GM23248 (cell line): ENCODE data around the gene RAB30. TPM values are rescaled to one million over a fixed set of nuclear protein-coding genes. Genes with fewer than 3 reads are reported as not detected.

Source experiments
- DNase-seq: peaks from one replicate; pipeline ENCODE4 v3.0.0-alpha.2; 2015
- H2AFZ ChIP-seq: fragments of 200-600 bp; sonication (generic); 2 replicates; pipeline ENCODE4 v1.6.1; 2016; ENCODE audit warnings: antibody characterized with exemption
- H3F3A ChIP-seq: fragments of 200-600 bp; sonication (generic); 2 replicates; pipeline ENCODE4 v1.6.1; 2016; ENCODE audit warnings: mild to moderate bottlenecking, antibody characterized with exemption, mixed run types; ENCODE audit not compliant: insufficient read depth
- H3K27ac ChIP-seq: fragments of 200-600 bp; sonication (generic); 2 replicates; pipeline ENCODE4 v1.5.1; 2016; ENCODE audit warnings: mild to moderate bottlenecking
- H3K27me3 ChIP-seq: fragments of 200-600 bp; sonication (generic); replicated peaks from 2 replicates; pipeline ENCODE4 v1.6.1; 2016; ENCODE audit warnings: mild to moderate bottlenecking; ENCODE audit not compliant: insufficient read depth
- H3K36me3 ChIP-seq: fragments of 200-600 bp; sonication (generic); 2 replicates; pipeline ENCODE4 v1.6.1; 2016; ENCODE audit warnings: low read depth, mild to moderate bottlenecking
- H3K4me1 ChIP-seq: fragments of 200-600 bp; sonication (generic); 2 replicates; pipeline ENCODE4 v1.6.1; 2016; ENCODE audit warnings: mild to moderate bottlenecking; ENCODE audit not compliant: insufficient read depth
- H3K4me2 ChIP-seq: fragments of 200-600 bp; sonication (generic); one replicate; pipeline ENCODE4 v1.6.1; 2016; ENCODE audit warnings: mild to moderate bottlenecking; ENCODE audit not compliant: unreplicated experiment
- H3K4me3 ChIP-seq: fragments of 200-600 bp; sonication (generic); 2 replicates; pipeline ENCODE4 v1.5.1; 2016; ENCODE audit warnings: mild to moderate bottlenecking
- H3K79me2 ChIP-seq: fragments of 200-600 bp; sonication (generic); 2 replicates; pipeline ENCODE4 v1.6.1; 2016; ENCODE audit warnings: mild to moderate bottlenecking; ENCODE audit not compliant: insufficient read depth
- H3K9ac ChIP-seq: fragments of 200-600 bp; sonication (generic); 2 replicates; pipeline ENCODE4 v1.6.1; 2016; ENCODE audit warnings: mild to moderate bottlenecking
- H3K9me2 ChIP-seq: fragments of 200-600 bp; sonication (generic); 2 replicates; pipeline ENCODE4 v1.6.1; 2016; ENCODE audit warnings: mixed run types, mild to moderate bottlenecking, moderate library complexity; ENCODE audit not compliant: insufficient read depth
- H3K9me3 ChIP-seq: fragments of 200-600 bp; sonication (generic); one replicate; pipeline ENCODE4 v1.6.1; 2017; ENCODE audit warnings: low read depth
- H4K20me1 ChIP-seq: fragments of 200-600 bp; sonication (generic); 2 replicates; pipeline ENCODE4 v1.6.0; 2016; ENCODE audit not compliant: insufficient read depth
- EZH2 ChIP-seq: fragments of 200-600 bp; sonication (generic); IDR thresholded peaks from 2 replicates; pipeline ENCODE4 v1.6.1; 2018; ENCODE audit warnings: antibody characterized with exemption, mild to moderate bottlenecking; ENCODE audit not compliant: insufficient read depth, poor library complexity, severe bottlenecking
- EZH2phosphoT487 ChIP-seq: fragments of 200-600 bp; sonication (generic); IDR thresholded peaks from 2 replicates; pipeline ENCODE4 v1.6.1; 2018; ENCODE audit warnings: antibody characterized with exemption, moderate library complexity, mild to moderate bottlenecking, low read depth; ENCODE audit not compliant: insufficient read depth
- WGBS, 2 experiments: methylation state at CpG; one replicate each; pipeline ENCODE4 v1.1.6; 2015 to 2017; ENCODE audit warnings: low lambda C conversion rate in 2 of 2, low coverage in 1 of 2; ENCODE audit errors: missing lambda C conversion rate in 2 of 2; 5-methylcytosine and 5-hydroxymethylcytosine counted together
- in situ Hi-C: fragments of 300-500 bp; cut with MboI; formaldehyde crosslinking; loops from 2 replicates; pipeline ENCODE4 v1.15.0; 2020
- polyA plus RNA-seq: library from polyadenylated mRNA; unstranded; fragments of >200 nt; fragmentation: Nextera tagmentation; extraction: Ambion mirVana; gene quantifications from 2 replicates; pipeline ENCODE4 v1.2.1, GENCODE V29; 2016
- total RNA-seq: library from RNA; depleted of rRNA; stranded (reverse); fragments of >200 nt; shearing (Covaris generic); gene quantifications from 2 replicates; pipeline ENCODE4 v1.2.3, GENCODE V29; 2014

RAB30 gene
- total and polyA plus RNA-seq, 2 experiments from 2014 or later: 10.6 to 14.0 TPM

DNA sequence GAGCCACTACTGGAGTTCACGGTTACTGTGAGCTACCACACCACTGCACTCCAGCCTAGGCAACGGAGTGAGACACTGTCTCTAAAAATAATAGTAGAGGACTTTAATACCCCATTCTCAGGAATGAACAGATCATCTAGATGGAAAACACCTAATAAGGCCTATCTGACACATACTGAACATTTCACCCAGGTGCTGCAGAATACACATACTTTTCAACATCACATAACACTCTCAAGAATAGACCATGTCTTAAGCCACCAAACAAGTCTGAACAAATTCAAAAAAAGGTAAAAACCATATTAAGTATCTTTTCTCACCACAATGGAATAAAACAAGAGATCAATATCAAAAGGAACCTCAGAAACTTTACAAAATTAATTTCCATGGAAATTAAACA, 132.2 kb downstream of the RAB30 start:
- no peak overlapping the region for H2AFZ ChIP-seq
- no peak overlapping the region for H3K9ac ChIP-seq
- DNase-seq: no peak
- 100% methylated on average over 2 of the region's 2 CpGs for WGBS, 2 experiments
- H3K36me3 ChIP-seq: no peaks in the 10 kb centered on the region
- H4K20me1 ChIP-seq: no peaks in the 10 kb centered on the region
- peaks cover 6% of the 10 kb centered on the region for H3K4me1 ChIP-seq
- no peak overlapping the region for H3K27ac ChIP-seq
- no peak overlapping the region for H3K4me3 ChIP-seq
- no peak overlapping the region for H3K4me2 ChIP-seq
- TF ChIP-seq EZH2: no peak
- TF ChIP-seq EZH2phosphoT487: no peak
- no peaks in the 10 kb centered on the region for H3F3A ChIP-seq
- no peaks in the 10 kb centered on the region for H3K79me2 ChIP-seq
- in situ Hi-C loops: no loop called here
- no peaks in the 10 kb centered on the region for H3K9me3 ChIP-seq
- no peaks in the 10 kb centered on the region for H3K27me3 ChIP-seq
- no peaks in the 10 kb centered on the region for H3K9me2 ChIP-seq

DNA sequence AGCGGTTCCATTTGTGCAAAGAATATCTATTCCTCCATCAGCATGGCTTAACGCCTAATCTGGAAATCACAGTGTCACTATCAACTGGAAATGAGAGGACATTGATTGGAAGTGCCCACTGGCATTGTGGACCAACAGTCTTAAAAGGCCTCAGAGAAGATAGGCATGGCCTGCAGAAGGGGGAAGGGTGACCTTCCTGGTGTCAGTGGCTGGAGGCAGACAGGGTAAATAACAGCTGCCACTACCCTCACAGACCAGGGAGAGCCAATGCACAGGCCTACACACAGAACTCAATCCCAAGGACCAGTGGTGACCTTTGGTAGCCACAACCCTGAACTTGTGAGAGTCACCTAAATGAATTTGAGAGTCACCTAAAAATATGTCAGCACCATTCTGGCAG, 134.1 kb downstream of the RAB30 start:
- H4K20me1 ChIP-seq: no peaks in the 10 kb centered on the region
- no peak overlapping the region for H3K9ac ChIP-seq
- no peaks in the 10 kb centered on the region for H3K36me3 ChIP-seq
- no peak overlapping the region for H3K27ac ChIP-seq
- no peak for DNase-seq
- H3K9me3 ChIP-seq: no peaks in the 10 kb centered on the region
- H3K27me3 ChIP-seq: no peaks in the 10 kb centered on the region
- in situ Hi-C loops: no loop called here
- TF ChIP-seq EZH2phosphoT487 (no peak), EZH2 (no peak)
- no peak overlapping the region for H2AFZ ChIP-seq
- 95 to 100% methylated on average over 2 of the region's 2 CpGs for whole genome bisulfite sequencing, 2 experiments
- no peaks in the 10 kb centered on the region for H3F3A ChIP-seq
- peaks cover 6% of the 10 kb centered on the region for H3K4me1 ChIP-seq
- no peak overlapping the region for H3K4me3 ChIP-seq
- no peaks in the 10 kb centered on the region for H3K79me2 ChIP-seq
- H3K4me2 ChIP-seq: no peak overlapping the region
- no peaks in the 10 kb centered on the region for H3K9me2 ChIP-seq

DNA sequence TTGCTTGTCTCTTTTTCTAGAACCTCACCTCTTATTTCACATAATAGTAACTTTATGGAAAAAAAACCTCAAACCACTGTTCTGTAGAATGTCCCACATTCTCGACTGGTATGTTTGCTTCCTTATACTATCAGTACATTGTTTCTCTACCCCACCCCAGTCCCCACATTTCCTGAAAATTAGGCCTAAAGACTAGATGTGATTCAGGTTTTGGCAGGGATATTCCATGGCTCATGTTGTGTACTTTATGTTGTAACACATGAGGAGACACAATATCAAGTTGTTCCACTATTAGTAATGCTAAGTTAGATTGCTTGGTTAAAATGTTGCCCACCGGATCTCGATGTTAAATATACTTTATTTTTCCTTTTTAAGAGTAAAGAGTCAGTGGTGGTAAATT, 135.4 kb downstream of the RAB30 start:
- WGBS, 2 experiments: 96% methylated on average over 3 of the region's 3 CpGs
- Histone ChIP-seq H3K9me2 (no peaks in the 10 kb centered on the region), H3F3A (no peaks in the 10 kb centered on the region), H4K20me1 (no peaks in the 10 kb centered on the region), H3K27ac (0 out of 2 replicates have a peak overlapping the region, but pooled peaks have one; percentile 2), H3K36me3 (no peaks in the 10 kb centered on the region), H3K79me2 (no peaks in the 10 kb centered on the region), H3K9me3 (no peaks in the 10 kb centered on the region), H3K9ac (no peak overlapping the region), H3K4me1 (peaks cover 6% of the 10 kb centered on the region), H2AFZ (0 out of 2 replicates have a peak overlapping the region, but pooled peaks have one; percentile 16), H3K27me3 (no peaks in the 10 kb centered on the region), H3K4me2 (peak overlapping the region; percentile 18), H3K4me3 (no peak overlapping the region)
- TF ChIP-seq EZH2phosphoT487 (no peak), EZH2 (no peak)
- DNase-seq: peak; percentile 47
- in situ Hi-C loops: no loop called here

GRCh38 chr11:82932564-82932963, 139.1 kb downstream of the RAB30 start:
- no peaks in the 10 kb centered on the region for H3K36me3 ChIP-seq
- in situ Hi-C loops: no loop called here
- H3K9me3 ChIP-seq: no peaks in the 10 kb centered on the region
- no peaks in the 10 kb centered on the region for H4K20me1 ChIP-seq
- no peaks in the 10 kb centered on the region for H3K27me3 ChIP-seq
- TF ChIP-seq EZH2 (no peak), EZH2phosphoT487 (no peak)
- H3K9ac ChIP-seq: no peak overlapping the region
- WGBS, 2 experiments: 98 to 100% methylated on average over 1 of the region's 1 CpG
- H3K4me3 ChIP-seq: no peak overlapping the region
- H3K4me1 ChIP-seq: peaks cover 6% of the 10 kb centered on the region
- H3F3A ChIP-seq: no peaks in the 10 kb centered on the region
- no peak overlapping the region for H3K4me2 ChIP-seq
- H3K9me2 ChIP-seq: no peaks in the 10 kb centered on the region
- DNase-seq: no peak
- no peaks in the 10 kb centered on the region for H3K79me2 ChIP-seq
- no peak overlapping the region for H3K27ac ChIP-seq
- no peak overlapping the region for H2AFZ ChIP-seq

DNA sequence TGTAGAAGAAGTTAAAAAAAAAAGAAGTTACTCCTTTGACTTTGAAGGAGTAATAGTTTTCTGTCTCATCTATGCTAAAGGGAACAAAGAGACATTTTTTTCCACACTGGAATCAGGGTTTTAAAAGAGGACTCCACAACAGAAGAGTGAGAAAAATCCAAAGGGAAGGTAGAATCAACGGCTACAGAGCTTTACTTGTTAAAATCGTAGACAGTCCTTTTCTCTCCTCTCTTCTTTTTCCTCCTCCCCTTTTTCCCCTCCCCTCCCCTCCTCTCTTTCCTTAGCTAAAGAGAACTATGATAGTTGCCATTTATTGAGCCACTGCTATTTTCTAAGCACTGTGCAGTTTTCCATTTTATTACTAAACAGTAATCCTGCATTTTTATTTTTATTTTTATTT, 141.0 kb downstream of the RAB30 start:
- no peak overlapping the region for H3K4me2 ChIP-seq
- in situ Hi-C loops: no loop called here

More for the DNA sequence above, 141.0 kb downstream of the RAB30 start:
- H3K9me2 ChIP-seq: no peaks in the 10 kb centered on the region
- no peak for TF ChIP-seq EZH2phosphoT487
- TF ChIP-seq EZH2: no peak
- no peaks in the 10 kb centered on the region for H3K27me3 ChIP-seq
- H2AFZ ChIP-seq: no peak overlapping the region
- no peaks in the 10 kb centered on the region for H3K4me1 ChIP-seq
- H3K79me2 ChIP-seq: no peaks in the 10 kb centered on the region
- H3K9ac ChIP-seq: no peak overlapping the region
- no peaks in the 10 kb centered on the region for H3F3A ChIP-seq
- DNase-seq: no peak
- 75 to 83% methylated on average over 1 to 2 of the region's 2 CpGs for WGBS, 2 experiments
- no peak overlapping the region for H3K27ac ChIP-seq
- H3K4me3 ChIP-seq: no peak overlapping the region
- H3K36me3 ChIP-seq: no peaks in the 10 kb centered on the region
- no peaks in the 10 kb centered on the region for H4K20me1 ChIP-seq
- no peaks in the 10 kb centered on the region for H3K9me3 ChIP-seq
